Measurements from ENCODE around the gene ZNF784.
"Not testable (repeated sequence)": the region's sequence is repeated elsewhere in the genome, so short reads cannot be mapped to it uniquely, and the experiment has no call there.

Gene ZNF784

GRCh38 chr19:55580628-55581144 is 43.7 kb downstream of the ZNF784 start, which contains the start of gene ZNF579:
ZNF579 (minus strand) TSS chr19:55580848; CDS start chr19:55579639, 1,209 bp downstream.
- peak; percentile 81 for DNase-seq

GRCh38 chr19:55579766-55580621 is 44.4 kb downstream of the ZNF784 start:
- DNase-seq = no peak

- DNase-seq = no peak
Observed at GRCh38 chr19:55578761-55579747, 45.3 kb downstream of the ZNF784 start.

GRCh38 chr19:55578031-55578760 is 46.2 kb downstream of the ZNF784 start:
- no peak for DNase-seq

GRCh38 chr19:55576746-55577145 is 47.6 kb downstream of the ZNF784 start:
- DNase-seq = no peak

GRCh38 chr19:55573929-55574328 is 50.4 kb downstream of the ZNF784 start:
- not testable (repeated sequence) for DNase-seq
